GM19372 (cell line): ENCODE measurements around the gene NEURL3.
"Not testable (repeated sequence)": the region's sequence is repeated elsewhere in the genome, so short reads cannot be mapped to it uniquely, and the experiment has no call there.

ENCODE experiments used
- ATAC-seq: cut with Tn5 transposase; IDR thresholded peaks from one replicate; pipeline ENCODE4 v1.9.1; 2021; ENCODE audit warnings: mild to moderate bottlenecking, low read depth, moderate library complexity; ENCODE audit not compliant: unreplicated experiment

Gene NEURL3

GRCh38 chr2:96505231-96505889 is at the start of gene NEURL3:
Gene NEURL3 (minus strand): TSS chr2:96505357. CDS start chr2:96505286, 71 bp downstream.
- ATAC-seq, result no peak

GRCh38 chr2:96554293-96555145 is 49.4 kb upstream of the NEURL3 start:
- no peak for ATAC-seq

GRCh38 chr2:96553957-96554292 is 48.8 kb upstream of the NEURL3 start:
- not testable (repeated sequence) for ATAC-seq

GRCh38 chr2:96553176-96553956 is 48.2 kb upstream of the NEURL3 start:
- ATAC-seq, result no peak

- no peak for ATAC-seq
These were observed 47.4 kb upstream of the NEURL3 start for GRCh38 chr2:96552315-96553175.

- no peak for ATAC-seq
These were observed 46.6 kb upstream of the NEURL3 start for GRCh38 chr2:96551605-96552314.

GRCh38 chr2:96550787-96551604 is 45.8 kb upstream of the NEURL3 start:
- ATAC-seq, result no peak

- ATAC-seq, result no peak
These were observed 45.0 kb upstream of the NEURL3 start for GRCh38 chr2:96549967-96550786.

GRCh38 chr2:96549466-96549785 is 44.3 kb upstream of the NEURL3 start:
- ATAC-seq, result no peak

- ATAC-seq, result no peak
These were observed 43.7 kb upstream of the NEURL3 start for GRCh38 chr2:96548558-96549465.

- ATAC-seq, result no peak
These were observed 42.6 kb upstream of the NEURL3 start for GRCh38 chr2:96547731-96548171.

- no peak for ATAC-seq
These were observed 42.1 kb upstream of the NEURL3 start for GRCh38 chr2:96547203-96547641.

GRCh38 chr2:96546797-96547196 is 41.6 kb upstream of the NEURL3 start:
- no peak for ATAC-seq

GRCh38 chr2:96546321-96546720 is 41.2 kb upstream of the NEURL3 start:
- ATAC-seq, result no peak

GRCh38 chr2:96542357-96542977 is 37.3 kb upstream of the NEURL3 start:
- ATAC-seq, result no peak

GRCh38 chr2:96541398-96542152 is 36.4 kb upstream of the NEURL3 start:
- ATAC-seq, result no peak
